Activated CD4-positive, CD25-positive, alpha-beta regulatory T cell (primary cell): ENCODE data around the gene SPDYE2B.
"Not testable (repeated sequence)": the region's sequence is repeated elsewhere in the genome, so short reads cannot be mapped to it uniquely, and the experiment has no call there.

Source experiments
- DNase-seq, 4 experiments: peaks; one replicate each; lab custom pipeline; 2025; lab: John Stamatoyannopoulos, UW

SPDYE2B gene

GRCh38 chr7:102643404-102643803, 6.7 kb upstream of the SPDYE2B start:
- not testable (repeated sequence) for DNase-seq

- not testable (repeated sequence) for DNase-seq
Observed at GRCh38 chr7:102647813-102648212, 2.3 kb upstream of the SPDYE2B start.

GRCh38 chr7:102664765-102665164, 14.6 kb downstream of the SPDYE2B start:
- DNase-seq, result not testable (repeated sequence)

GRCh38 chr7:102666850-102667249, 16.7 kb downstream of the SPDYE2B start:
- not testable (repeated sequence) for DNase-seq

- not testable (repeated sequence) for DNase-seq
Observed at GRCh38 chr7:102667523-102667922, 17.4 kb downstream of the SPDYE2B start.

- not testable (repeated sequence) for DNase-seq
Observed at GRCh38 chr7:102671166-102671955, 21.2 kb downstream of the SPDYE2B start, which contains the start of gene POLR2J2. POLR2J2 (minus strand) TSS chr7:102671663; CDS start chr7:102671601, 62 bp downstream.

GRCh38 chr7:102671956-102672307, 21.8 kb downstream of the SPDYE2B start:
- not testable (repeated sequence) for DNase-seq

- not testable (repeated sequence) for DNase-seq
Observed at GRCh38 chr7:102673447-102674067, 23.4 kb downstream of the SPDYE2B start.

- DNase-seq, result not testable (repeated sequence)
Observed at GRCh38 chr7:102675545-102675944, 25.4 kb downstream of the SPDYE2B start.

GRCh38 chr7:102680780-102681179, 30.7 kb downstream of the SPDYE2B start:
- not testable (repeated sequence) for DNase-seq

GRCh38 chr7:102682560-102682959, 32.4 kb downstream of the SPDYE2B start:
- DNase-seq, result not testable (repeated sequence)

GRCh38 chr7:102688299-102689036, 38.3 kb downstream of the SPDYE2B start:
- DNase-seq, result not testable (repeated sequence)

- not testable (repeated sequence) for DNase-seq
Observed at GRCh38 chr7:102689436-102690282, 39.5 kb downstream of the SPDYE2B start.

- not testable (repeated sequence) for DNase-seq
Observed at GRCh38 chr7:102690602-102691001, 40.5 kb downstream of the SPDYE2B start.

- DNase-seq, result not testable (repeated sequence)
Observed at GRCh38 chr7:102694008-102694407, 43.9 kb downstream of the SPDYE2B start.

- not testable (repeated sequence) for DNase-seq
Observed at GRCh38 chr7:102695033-102695552, 45.0 kb downstream of the SPDYE2B start.

- DNase-seq, result not testable (repeated sequence)
Observed at GRCh38 chr7:102696009-102696408, 45.9 kb downstream of the SPDYE2B start.

- not testable (repeated sequence) for DNase-seq
Observed at GRCh38 chr7:102697642-102698512, 47.8 kb downstream of the SPDYE2B start.

- DNase-seq, result not testable (repeated sequence)
Observed at GRCh38 chr7:102698962-102699750, 49.0 kb downstream of the SPDYE2B start.
